ENCODE measurements around the gene RBM33.

The RBM33 gene

DNA sequence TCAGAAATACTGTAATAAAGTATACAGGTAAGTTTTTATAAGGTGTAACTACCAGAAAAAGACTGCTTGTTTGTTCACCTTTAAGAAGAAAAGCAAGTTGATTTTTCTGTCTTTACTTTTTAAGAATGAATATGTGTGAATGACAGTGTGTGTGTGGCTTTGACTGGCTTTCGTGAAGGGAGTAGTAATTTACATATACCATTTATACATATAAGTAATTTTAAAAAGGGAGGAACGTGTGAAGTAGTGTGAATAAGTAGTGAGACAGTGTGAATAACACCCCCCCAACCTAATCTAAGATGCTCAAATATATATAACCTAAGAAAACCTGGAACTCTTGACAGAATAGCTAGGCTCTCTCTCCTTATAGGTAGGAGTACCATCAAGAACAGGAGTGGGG is 33.2 kb downstream of the RBM33 start:
- TF ChIP-seq, protein P1, sequence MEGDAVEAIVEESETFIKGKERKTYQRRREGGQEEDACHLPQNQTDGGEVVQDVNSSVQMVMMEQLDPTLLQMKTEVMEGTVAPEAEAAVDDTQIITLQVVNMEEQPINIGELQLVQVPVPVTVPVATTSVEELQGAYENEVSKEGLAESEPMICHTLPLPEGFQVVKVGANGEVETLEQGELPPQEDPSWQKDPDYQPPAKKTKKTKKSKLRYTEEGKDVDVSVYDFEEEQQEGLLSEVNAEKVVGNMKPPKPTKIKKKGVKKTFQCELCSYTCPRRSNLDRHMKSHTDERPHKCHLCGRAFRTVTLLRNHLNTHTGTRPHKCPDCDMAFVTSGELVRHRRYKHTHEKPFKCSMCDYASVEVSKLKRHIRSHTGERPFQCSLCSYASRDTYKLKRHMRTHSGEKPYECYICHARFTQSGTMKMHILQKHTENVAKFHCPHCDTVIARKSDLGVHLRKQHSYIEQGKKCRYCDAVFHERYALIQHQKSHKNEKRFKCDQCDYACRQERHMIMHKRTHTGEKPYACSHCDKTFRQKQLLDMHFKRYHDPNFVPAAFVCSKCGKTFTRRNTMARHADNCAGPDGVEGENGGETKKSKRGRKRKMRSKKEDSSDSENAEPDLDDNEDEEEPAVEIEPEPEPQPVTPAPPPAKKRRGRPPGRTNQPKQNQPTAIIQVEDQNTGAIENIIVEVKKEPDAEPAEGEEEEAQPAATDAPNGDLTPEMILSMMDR (IDR thresholded peaks at IDR 0.05; ENCODE audit: poor library complexity, severe bottlenecking): no peak
- no peak for DNase-seq (ENCODE audit: low spot score)

DNA sequence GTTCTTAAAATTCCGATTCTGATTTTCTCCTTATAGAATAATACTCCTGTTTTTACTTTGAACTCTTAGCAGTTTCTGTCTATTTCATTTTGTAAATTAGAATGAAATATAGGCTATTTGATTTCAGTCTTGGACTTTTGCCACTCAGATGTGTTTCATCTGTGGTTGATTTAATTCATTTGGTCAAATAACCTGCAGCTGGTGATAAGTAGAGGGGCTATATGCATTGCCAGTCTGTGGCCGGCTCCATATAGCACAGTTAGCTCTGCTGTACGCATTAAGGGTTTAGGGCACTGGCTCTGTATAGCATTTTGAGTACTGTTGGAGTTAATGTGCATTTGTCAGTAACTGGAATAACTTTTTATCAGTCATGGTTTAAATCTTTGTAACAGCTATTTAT is 35.7 kb downstream of the RBM33 start:
- no peak for DNase-seq (ENCODE audit: low spot score)
- Histone ChIP-seq H3K36me3 (ENCODE audit: low read depth) (peaks cover 66% of the 10 kb centered on the region), H3K9me3 (ENCODE audit: severe bottlenecking) (no peaks in the 10 kb centered on the region), H3K27me3 (ENCODE audit: insufficient read depth, poor library complexity, severe bottlenecking) (no peaks in the 10 kb centered on the region), H3K4me1 (ENCODE audit: insufficient read depth, poor library complexity, severe bottlenecking) (no peaks in the 10 kb centered on the region), H3K27ac (ENCODE audit: poor library complexity, severe bottlenecking) (no peak overlapping the region), H3K4me3 (ENCODE audit: severe bottlenecking) (no peak overlapping the region)
- TF ChIP-seq, protein P1 (IDR thresholded peaks at IDR 0.05; ENCODE audit: poor library complexity, severe bottlenecking): no peak
- no peak for ATAC-seq (ENCODE audit: low read depth)

More for the DNA sequence above, 33.2 kb downstream of the RBM33 start:
- Histone ChIP-seq H3K4me1 (ENCODE audit: insufficient read depth, poor library complexity, severe bottlenecking) (no peaks in the 10 kb centered on the region), H3K4me3 (ENCODE audit: severe bottlenecking) (no peak overlapping the region), H3K9me3 (ENCODE audit: severe bottlenecking) (no peaks in the 10 kb centered on the region), H3K27me3 (ENCODE audit: insufficient read depth, poor library complexity, severe bottlenecking) (no peaks in the 10 kb centered on the region), H3K27ac (ENCODE audit: poor library complexity, severe bottlenecking) (no peak overlapping the region), H3K36me3 (ENCODE audit: low read depth) (peaks cover 62% of the 10 kb centered on the region)
- ATAC-seq (ENCODE audit: low read depth): no peak

DNA sequence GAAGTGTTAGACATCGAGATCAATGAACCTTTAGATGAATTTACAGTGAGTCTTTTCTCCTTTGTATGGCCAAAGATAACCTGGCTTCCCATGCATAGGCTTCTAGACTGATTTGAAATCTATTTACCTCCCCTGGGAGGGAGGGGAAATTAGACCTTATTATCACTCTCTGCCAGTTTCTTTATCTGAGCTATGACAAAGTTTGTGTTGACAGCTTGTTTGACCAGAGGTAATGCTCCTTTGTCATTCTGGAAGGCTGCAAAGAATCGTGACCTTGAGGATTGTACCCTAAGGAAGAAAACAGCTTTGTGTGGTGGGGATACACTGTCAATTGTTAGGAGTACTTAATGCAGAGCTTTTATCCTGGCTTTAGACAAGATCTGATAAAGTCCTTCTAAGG is 36.4 kb downstream of the RBM33 start:
- Histone ChIP-seq H3K27me3 (ENCODE audit: insufficient read depth, poor library complexity, severe bottlenecking) (no peaks in the 10 kb centered on the region), H3K4me3 (ENCODE audit: severe bottlenecking) (no peak overlapping the region), H3K4me1 (ENCODE audit: insufficient read depth, poor library complexity, severe bottlenecking) (no peaks in the 10 kb centered on the region), H3K27ac (ENCODE audit: poor library complexity, severe bottlenecking) (no peak overlapping the region), H3K9me3 (ENCODE audit: severe bottlenecking) (no peaks in the 10 kb centered on the region), H3K36me3 (ENCODE audit: low read depth) (peaks cover 73% of the 10 kb centered on the region)
- DNase-seq (ENCODE audit: low spot score): no peak
- TF ChIP-seq, protein P1 (IDR thresholded peaks at IDR 0.05; ENCODE audit: poor library complexity, severe bottlenecking): no peak
- ATAC-seq (ENCODE audit: low read depth): no peak

DNA sequence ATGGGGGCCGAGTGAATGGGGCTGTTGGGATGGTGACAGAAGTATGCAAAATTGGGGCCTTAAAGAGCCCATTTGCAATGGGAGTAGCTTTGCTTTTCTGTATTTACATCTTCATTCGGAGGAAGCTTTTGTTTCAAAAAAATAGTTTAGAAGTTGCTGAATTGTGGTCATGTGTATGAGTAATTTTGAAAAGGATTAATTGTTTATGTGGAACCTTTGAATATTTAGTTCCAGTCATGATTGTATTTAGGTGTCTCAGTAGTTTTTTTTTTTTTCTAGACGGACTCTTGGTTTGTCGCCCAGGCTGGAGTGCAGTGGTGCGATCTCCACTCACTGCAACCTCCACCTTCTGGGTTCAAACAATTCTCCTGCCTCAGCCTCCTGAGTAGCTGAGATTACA is 37.2 kb downstream of the RBM33 start:
- DNase-seq (ENCODE audit: low spot score) (no peak), ATAC-seq (ENCODE audit: low read depth) (no peak)
- Histone ChIP-seq H3K27ac (ENCODE audit: poor library complexity, severe bottlenecking) (no peak overlapping the region), H3K27me3 (ENCODE audit: insufficient read depth, poor library complexity, severe bottlenecking) (no peaks in the 10 kb centered on the region), H3K4me1 (ENCODE audit: insufficient read depth, poor library complexity, severe bottlenecking) (no peaks in the 10 kb centered on the region), H3K4me3 (ENCODE audit: severe bottlenecking) (no peak overlapping the region), H3K36me3 (ENCODE audit: low read depth) (peaks cover 76% of the 10 kb centered on the region), H3K9me3 (ENCODE audit: severe bottlenecking) (no peaks in the 10 kb centered on the region)
- TF ChIP-seq, protein P1 (IDR thresholded peaks at IDR 0.05; ENCODE audit: poor library complexity, severe bottlenecking): no peak

DNA sequence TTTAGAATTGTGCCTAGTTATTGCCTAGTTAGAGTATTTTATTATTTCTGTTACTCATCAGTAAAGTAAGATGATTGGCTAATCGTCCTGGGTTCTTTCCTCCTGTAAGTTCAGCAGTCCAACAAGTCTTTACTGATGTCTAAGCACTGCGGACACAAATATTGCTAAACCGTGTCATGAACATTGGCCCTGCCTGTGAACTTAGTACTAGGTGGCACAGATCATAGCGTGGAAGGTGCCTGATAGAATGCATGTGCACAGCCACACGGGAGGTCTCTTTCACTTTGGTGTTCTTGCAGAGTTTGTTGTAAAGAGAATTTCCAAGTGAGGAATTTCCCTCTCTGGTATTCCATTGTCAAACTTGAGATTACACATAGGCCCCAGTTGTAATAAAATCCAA is 38.0 kb downstream of the RBM33 start:
- Histone ChIP-seq H3K4me1 (ENCODE audit: insufficient read depth, poor library complexity, severe bottlenecking) (no peaks in the 10 kb centered on the region), H3K27me3 (ENCODE audit: insufficient read depth, poor library complexity, severe bottlenecking) (no peaks in the 10 kb centered on the region), H3K9me3 (ENCODE audit: severe bottlenecking) (no peaks in the 10 kb centered on the region), H3K4me3 (ENCODE audit: severe bottlenecking) (no peak overlapping the region), H3K27ac (ENCODE audit: poor library complexity, severe bottlenecking) (no peak overlapping the region), H3K36me3 (ENCODE audit: low read depth) (peaks cover 73% of the 10 kb centered on the region)
- DNase-seq (ENCODE audit: low spot score) (no peak), ATAC-seq (ENCODE audit: low read depth) (no peak)
- TF ChIP-seq, protein P1 (IDR thresholded peaks at IDR 0.05; ENCODE audit: poor library complexity, severe bottlenecking): no peak
